ENCODE measurements around the gene DFFA.
"Not testable (repeated sequence)": the region's sequence is repeated elsewhere in the genome, so short reads cannot be mapped to it uniquely, and the experiment has no call there.

Gene DFFA

DNA sequence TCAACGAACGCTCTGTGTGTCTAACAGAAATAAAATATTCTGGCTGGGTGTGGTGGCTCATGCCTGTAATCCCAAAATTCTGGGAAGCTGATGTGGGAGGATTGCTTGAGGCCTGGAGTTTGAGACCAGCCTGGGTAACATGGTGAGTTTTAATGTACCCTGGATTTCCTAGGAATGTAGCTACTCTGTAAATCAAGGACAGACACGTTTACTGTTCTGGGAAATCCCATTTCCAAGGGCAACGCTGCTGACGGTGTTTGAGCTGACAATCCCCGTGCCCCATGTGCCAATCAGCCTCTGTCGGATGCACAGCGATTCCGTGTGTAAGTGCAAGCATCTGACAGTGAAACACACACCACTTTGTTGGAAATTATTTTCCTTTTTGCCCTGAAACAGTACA, 14.5 kb downstream of the DFFA start:
- DNase-seq (ENCODE audit: low spot score), result no peak

DNA sequence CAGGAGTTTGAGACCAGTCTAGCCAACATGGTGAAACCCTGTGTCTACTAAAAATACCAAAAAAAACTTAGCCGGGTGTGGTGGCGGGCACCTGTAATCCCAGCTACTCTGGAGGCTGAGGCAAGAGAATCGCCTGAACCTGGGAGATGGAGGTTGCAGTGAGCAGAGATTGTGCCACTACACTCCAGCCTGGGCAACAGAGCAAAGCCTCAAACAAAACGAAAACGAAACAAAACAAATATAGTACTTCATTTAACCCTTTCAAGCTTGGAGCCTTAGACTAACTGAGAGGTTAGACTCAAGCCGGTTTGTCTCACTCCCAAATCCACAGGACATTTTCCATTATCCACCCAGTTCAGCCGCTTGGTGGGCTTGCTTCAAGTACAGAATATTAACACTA, 14.9 kb downstream of the DFFA start:
- DNase-seq (ENCODE audit: low spot score), result not testable (repeated sequence)

DNA sequence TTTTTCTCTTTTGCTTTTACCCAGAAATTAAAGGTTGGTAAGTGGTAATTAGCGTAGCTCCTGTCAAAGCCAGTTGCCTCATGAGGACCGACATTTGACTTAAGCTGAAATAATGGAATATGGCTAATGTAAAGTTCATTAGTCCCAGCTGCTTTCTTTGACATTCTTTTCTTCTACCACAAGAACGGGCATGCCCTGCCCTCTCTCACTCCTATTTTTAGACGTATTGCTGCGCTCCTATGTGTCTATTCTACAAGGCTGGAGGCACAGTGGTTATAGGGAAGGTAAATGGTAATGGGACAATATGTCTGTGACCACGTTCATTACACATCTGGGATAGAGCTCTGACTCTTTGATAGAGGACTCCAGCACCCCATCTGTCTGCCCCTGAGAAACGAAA, 15.7 kb downstream of the DFFA start:
- DNase-seq (ENCODE audit: low spot score), result no peak

DNA sequence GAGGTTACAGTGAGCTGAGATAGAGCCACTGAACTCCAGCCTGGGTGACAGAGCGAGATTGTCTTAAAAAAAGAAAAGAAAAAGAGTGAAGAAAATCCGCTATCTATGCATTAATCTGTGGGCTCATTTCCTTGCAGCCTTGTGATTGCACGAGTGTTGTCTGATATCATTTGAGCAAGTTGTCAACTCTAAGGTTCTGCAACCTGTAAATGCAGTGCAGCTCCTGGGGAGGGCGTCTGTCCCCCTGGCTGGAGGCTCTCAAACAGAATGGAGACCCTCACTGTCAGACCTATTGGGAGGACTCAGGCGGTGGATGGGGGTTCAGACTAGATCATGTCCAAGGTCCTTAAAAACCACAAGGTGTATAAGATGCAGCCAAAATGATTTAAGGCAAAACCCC, 16.3 kb downstream of the DFFA start:
- DNase-seq (ENCODE audit: low spot score), result no peak

DNA sequence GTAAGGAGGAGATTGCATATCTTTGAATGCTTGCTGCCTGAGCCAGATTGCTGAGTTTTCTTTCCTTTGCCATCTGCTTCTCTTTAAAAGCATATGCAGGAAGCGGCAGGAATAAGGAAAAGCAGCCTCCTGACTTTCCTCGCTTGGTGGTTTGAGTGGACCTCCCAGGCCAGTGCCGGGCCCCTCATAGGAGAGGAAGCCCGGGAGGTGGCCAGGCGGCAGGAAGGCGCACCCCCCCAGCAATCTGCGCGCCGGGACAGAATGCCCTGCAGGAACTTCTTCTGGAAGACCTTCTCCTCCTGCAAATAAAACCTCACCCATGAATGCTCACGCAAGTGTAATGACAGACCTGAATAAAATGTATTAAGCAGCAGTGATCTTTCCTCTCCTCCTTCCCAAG, 21.0 kb downstream of the DFFA start:
- DNase-seq (ENCODE audit: low spot score), result no peak

DNA sequence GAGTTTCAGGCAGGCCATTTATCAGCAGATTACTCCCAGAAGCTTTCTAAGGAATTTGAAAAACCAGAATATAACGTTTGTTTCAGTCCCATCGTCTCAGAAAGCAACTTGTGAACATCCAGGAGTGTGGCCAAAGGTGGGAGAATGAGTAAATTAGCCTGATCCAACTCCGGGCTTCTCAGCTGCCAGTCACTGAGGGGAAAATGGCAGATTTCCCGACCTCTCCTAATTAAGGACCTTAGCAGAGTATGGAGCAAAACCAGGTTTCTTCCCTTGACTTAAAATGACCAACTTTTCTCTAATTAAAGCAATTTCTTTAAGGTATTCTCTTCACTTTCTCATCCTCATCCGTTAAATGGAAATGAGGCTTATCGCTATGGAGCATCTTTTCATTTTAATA, 21.5 kb downstream of the DFFA start:
- DNase-seq (ENCODE audit: low spot score), result no peak

DNA sequence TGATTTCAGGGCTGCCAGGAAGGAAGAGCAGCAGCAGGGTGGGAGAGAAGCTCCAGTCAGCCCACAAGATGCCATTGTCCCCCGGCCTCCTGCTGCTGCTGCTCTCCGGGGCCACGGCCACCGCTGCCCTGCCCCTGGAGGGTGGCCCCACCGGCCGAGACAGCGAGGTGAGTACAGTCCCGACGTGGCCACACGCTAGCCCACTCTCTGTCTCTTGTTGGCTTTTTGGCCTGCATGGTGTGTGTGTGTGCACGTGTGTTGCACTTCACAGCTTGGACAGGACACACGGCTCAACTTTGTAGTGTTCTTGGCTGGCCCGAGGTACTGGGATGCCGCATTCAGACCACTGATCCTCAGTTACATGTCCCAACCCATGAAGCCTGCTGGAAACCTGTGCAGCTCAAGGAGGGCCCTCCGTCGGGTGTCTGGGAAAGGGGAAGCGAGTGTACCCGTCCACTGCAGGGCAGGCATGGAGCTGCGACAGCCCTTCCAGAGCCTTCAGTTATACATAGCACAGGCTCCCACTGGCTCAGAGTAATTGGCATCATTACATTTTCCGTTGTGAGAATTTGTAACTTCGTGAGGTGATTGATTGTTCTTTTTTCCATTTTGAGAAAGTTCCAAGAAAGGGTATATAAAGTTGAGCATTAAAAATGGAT, 22.0 kb downstream of the DFFA start:
- DNase-seq (ENCODE audit: low spot score), result no peak

DNA sequence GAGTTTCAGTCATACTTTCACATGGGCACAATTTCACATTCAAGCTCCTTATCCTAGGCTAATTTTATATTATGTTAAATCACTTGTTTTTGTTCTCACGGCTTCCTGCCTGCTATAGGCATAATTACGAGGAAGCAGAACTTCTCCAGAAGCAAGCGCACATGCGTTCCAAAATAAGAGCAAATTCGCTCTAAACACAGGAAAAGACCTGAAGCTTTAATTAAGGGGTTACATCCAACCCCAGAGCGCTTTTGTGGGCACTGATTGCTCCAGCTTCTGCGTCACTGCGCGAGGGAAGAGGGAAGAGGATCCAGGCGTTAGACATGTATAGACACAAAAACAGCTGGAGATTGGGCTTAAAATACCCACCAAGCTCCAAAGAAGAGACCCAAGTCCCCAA, 22.6 kb downstream of the DFFA start, which contains the start of gene CORT:
Gene CORT, plus strand, starts transcription at position 281 of the 400 bp plus-strand sequence. CDS start 193 bp downstream, outside the sequence.
- no peak for DNase-seq (ENCODE audit: low spot score)

DNA sequence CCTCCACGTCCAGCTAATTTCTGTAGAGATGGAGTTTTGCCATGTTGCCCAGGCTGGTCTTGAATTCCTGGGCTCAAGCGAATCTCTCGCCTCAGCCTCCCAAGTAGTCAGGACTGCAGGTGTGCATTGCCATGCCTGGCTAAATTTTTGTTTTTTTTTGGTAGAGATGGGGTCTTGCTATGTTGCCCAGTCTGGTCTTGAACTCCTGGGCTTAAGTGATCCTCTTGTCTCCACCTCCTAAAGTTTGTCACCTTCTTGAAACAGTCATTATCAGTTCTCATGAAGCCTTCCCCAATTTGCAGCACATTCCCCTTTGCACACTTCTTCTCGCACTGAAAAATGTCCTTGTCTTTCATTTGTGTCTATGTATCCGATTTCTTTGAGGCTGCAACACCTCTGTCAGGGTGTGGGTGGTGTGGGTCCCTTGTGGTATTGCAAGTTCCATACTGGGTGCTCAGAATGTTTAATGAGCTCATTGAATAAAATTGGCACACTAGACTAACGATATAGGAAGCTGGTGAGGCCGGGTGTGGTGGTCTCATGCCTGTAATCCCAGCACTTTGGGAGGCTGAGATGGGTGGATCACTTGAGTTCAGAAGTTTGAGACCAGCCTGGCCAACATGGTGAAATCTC, 25.4 kb downstream of the DFFA start:
- no peak for DNase-seq (ENCODE audit: low spot score)

DNA sequence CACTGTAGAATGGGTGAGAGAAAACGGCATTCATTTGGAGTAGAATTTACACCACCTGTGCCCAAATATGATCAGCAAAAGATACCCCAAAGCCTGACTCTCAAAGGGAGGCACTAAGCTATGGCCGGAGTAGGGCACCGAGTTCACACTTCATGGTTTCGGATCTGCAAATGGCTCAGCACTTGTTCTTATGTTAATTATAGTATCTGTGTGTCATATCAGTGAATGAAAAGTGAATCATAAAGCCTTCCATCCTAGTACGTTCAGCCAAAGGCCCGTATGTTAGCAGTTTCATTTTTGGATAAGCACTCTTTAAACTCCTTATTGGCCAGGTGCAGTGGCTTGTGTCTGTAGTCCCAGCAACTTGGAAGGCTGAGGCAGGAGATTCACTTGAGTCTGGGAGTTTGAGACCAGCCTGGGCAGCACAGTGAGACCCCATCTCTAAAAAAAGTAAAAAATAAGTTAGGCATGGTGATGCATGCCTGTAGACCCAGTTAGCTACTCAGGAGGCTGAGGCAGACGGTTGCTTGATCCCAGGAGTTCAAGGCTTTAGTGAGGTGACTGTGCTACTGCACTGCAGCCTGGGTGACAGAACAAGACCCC, 27.4 kb downstream of the DFFA start:
- no peak for DNase-seq (ENCODE audit: low spot score)

DNA sequence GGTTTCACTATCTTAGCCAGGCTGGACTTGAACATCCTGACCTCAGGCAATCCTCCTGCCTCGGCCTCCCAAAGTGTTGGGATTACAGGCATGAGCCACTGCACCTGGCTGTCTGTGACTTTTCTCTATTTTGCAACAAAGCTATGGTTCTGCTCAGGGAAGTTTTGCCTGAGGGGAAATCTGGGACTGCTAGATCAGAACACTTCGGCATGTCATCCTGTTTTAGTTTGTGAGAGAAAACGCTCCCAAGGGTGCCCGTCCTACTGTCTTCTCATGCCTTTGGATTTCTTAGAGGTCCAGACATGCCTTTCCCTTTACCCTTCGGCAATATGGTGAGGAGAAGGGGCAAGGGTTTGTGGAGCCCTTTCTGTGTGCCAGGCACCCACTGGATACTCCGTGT, 28.1 kb downstream of the DFFA start:
- no peak for DNase-seq (ENCODE audit: low spot score)

DNA sequence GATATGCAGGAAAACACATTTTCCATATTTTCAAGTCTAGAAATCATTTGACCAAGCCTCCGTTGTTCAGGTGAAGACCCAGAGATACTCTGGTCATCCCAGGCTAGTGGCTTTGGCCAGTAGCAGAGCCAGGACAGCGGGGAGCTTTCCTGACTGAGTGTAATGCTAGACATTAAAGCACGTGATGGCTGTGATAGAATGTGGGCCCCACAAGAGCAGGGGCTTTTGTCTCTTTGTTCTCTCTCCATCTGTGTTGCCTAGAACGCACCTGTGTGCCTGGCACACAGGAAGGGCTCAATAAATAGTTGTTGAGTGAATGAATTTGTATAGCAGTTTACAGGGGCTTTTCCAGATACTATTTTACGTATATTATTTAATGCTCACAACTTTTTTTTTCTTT, 31.5 kb downstream of the DFFA start:
- DNase-seq (ENCODE audit: low spot score), result no peak

DNA sequence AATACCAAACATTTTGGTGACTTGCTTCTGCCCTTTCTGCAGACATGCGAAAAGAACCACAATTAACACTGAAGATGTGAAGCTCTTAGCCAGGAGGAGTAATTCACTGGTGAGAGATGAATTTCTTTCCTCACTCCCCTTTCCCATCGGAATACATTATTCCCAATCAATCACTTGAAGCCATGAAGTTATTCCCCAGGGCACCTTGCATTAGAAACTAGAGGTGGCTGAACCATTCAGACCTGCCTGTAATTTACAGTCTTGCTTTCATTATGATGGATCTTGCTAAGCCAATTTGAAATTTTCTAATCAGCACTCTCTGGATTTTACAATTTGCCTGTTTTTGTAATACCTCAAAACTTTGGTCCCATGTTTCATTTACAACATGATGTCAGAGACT, 32.0 kb downstream of the DFFA start:
- DNase-seq (ENCODE audit: low spot score), result no peak

DNA sequence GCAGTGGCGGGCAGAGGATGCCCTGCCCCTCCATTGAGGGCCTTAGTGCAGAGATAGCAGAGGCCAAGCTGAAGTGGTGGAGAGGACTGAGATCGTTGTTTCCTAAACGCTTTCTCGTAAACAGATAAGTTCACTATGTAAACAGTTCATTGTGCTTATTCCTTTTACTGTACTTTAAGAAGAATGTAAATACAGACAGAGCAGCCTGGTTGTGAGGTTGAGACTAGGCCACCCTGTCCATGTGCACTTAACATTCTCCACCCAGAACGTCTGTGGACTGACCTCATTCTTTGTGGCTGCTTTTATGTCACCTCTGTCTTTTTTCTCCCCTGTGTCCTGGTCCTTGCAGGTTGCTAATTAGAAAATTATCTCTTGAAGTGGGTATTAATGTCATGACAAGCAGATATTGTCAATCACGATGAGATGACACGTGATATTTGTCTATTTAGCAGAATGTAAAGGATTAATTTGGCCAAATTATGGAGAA, 33.6 kb downstream of the DFFA start:
- no peak for DNase-seq (ENCODE audit: low spot score)

DNA sequence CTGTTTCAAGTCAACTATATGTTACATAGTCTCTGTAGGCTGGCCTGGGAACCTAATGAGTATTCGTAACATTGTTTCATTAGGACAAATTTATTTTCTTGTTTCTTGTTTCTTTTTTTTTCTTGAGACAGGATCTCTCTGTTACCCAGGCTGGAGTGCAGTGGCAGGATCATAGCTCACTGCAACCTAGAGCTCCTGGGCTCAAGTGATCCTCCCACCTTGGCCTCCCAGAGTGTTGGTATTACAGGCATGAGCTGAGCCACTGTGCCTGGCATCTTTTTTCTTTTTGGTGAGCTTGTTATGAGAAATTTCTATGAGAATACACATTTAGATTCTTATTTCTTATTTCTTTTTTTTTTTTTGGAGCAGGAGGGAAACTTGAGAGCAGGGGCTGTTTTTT, 35.3 kb downstream of the DFFA start:
- DNase-seq (ENCODE audit: low spot score), result no peak

DNA sequence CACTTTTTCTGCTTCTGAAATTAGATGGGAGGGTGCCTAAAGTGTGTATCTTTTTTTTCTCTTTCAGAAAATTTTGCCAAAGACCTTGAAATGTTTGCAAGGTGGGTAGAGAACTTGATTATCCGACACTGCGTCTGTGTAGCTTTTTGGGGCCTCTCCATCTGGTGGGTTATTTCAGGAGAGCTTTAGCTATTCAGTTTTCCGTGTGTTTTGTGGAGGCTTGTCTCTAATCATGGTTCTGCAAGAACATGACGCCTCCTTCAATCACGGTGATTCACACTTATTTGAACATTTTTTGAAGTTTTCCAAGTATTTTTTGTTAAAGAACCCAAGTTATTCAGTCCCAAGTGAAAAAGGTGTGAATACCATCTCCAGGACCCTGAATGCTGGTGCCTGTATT, 37.7 kb downstream of the DFFA start:
- no peak for DNase-seq (ENCODE audit: low spot score)

DNA sequence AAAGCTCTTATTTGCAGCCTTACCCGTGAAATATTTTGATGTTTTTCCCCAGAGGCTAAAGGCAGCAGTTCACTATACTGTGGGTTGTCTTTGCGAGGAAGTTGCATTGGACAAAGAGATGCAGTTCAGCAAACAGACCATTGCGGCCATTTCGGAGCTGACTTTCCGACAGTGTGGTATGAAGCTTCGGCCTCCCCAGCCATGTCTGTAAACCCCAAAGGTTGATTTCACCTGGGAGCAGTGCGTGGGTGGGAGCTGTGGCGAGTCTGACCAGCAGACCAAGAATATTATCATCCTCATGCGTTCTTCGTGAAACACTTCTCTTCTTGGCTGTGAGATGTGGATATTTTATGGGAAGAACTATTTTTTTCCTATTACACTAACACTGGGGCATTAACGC, 38.5 kb downstream of the DFFA start:
- DNase-seq (ENCODE audit: low spot score), result no peak

DNA sequence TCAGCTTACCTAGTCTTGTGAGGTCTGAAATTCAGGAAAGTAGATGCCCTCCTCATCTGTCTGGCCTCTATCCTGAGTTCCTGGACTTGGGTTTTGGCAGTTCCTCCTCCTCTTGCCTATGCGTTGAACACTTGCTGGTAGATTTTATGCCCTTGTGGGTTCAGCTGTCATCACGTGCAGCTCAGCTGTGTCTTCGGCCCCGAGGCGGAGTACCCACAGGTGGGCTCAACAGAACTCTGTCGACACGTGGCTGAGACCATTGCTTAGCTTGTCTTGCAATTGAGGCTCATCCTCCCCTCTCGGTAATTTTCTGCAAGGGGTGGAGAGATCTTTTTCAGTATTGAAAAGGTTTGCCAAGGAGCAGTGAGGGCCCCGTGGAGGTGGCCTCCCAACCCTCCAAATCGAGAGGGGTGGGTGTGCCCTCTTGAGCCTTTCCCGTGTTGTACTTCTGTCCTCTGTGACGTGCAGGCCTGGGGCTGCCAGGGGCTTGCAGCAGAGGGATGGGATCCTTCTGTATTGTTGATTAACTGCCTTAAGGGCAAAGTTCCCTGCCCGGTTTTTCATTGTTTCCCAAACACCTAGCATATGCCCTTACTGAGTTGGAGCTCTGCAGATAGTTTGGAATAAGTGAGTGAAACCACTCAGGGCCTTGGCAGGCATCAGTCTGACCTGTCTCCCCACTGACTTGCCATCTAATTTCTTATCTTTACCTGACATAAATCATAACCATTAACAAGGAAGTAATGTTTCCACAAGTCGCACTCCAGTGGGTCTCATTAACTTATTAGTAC, 39.2 kb downstream of the DFFA start:
- DNase-seq (ENCODE audit: low spot score), result no peak

DNA sequence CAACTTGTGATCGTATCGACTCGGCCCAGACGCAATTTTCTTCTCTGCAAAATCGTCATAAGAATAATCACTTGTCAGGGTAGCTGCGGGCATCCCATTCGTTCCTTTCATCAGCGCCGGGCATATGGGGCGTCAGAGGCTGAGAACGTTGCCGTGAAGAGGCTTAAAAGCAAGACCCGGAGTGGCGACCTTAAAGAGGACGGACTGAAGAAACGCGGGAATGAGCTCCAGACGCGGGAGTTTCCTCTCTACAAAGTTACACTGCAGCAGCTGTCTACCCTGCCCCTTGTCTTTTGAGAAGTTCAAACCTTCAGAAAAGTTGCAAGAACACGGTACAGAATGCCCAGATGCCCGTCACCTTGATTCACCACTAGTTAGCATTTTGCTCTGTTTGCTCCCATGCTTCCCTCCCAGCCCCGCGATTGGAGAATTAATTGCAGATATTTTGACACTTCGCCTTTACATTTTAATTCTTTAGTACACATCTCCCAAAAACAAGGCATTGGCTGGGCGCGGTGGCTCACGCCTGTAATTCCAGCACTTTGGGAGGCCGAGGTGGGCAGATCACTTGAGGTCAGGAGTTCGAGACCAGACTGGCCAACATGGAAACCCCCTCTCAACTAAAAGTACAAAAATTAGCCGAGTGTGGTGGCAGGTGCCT, 41.1 kb downstream of the DFFA start:
- peak; percentile 16 for DNase-seq (ENCODE audit: low spot score)

DNA sequence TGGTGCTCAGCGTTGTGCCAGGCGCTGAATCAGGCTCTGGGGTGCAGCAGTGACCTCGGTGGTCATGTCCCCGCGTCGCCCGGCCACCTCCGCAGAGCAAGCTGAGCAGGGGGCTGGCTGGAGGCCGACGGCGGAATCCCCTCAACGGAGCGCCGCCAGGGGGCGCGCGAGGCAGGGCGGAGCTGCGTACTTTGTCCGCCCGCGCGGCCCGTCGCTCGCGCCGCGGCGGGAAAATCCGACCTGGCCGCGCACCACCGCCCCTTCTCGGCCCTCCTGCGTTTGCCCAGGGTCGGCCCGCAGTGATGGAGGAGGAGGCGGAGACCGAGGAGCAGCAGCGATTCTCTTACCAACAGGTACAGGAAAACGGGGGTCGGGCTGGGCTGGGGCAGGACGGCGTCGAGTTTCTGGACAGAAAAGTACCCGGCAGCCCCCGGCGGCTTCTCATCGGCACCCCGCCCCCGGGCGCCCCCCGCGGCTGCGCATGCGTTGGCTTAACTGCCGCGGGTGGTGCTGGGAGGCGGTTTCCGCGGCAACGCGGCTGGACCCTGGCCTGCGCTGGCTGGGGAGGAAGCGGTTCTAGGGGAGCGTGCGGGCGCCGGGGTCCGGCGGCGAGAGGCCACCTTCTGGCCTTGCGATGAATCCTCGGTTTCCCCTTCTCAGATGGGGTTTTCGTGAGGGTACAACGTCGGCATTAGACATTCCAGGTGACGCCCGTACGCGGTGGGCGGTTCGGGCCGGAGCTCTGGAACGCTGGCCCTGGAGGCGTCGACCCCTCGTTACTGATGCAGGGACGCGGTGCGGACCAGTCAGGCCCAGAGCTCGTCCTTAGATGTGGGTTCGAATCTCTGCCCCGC, 41.9 kb downstream of the DFFA start, which contains the start of gene CENPS:
Gene CENPS, plus strand, starts transcription at position 218 of the 854 bp plus-strand sequence. Its CDS starts 85 bp downstream, at position 303.
- DNase-seq (ENCODE audit: low spot score), result peak; percentile 99

DNA sequence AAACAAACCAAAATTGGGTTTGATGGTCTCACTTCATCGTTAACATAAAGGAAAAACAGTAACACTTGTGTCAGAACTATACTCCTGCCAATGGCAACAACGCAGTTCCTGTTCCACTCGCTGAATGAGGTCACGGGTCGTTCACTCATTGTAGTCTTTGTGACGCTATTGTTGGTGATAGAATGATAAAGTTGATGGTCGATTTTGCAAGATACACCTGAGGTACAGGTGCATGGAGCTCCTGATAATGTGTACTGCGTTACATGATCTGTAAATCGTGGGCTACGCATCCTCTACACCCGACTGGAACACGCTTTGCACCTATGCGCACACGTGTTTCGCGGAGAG, 42.5 kb downstream of the DFFA start:
- no peak for DNase-seq (ENCODE audit: low spot score)

All from germinal center (tissue), 1 donor.